AG09309 (cell line): Measurements from ENCODE around the gene KIF5B.
"Not testable (repeated sequence)": the region's sequence is repeated elsewhere in the genome, so short reads cannot be mapped to it uniquely, and the experiment has no call there.

ENCODE experiments used
- DNase-seq: peaks from one replicate; pipeline ENCODE4 v3.0.0-alpha.2; 2010; ENCODE audit warnings: low read depth
- H3K4me3 ChIP-seq: 2 replicates; pipeline ENCODE4 v1.5.1; 2011; ENCODE audit warnings: mild to moderate bottlenecking, low read depth, low read length, moderate library complexity; ENCODE audit not compliant: control insufficient read depth
- CTCF ChIP-seq: IDR thresholded peaks from 2 replicates; pipeline ENCODE4 v1.5.1; 2011; ENCODE audit warnings: mild to moderate bottlenecking, low read depth, low read length, inconsistent platforms; ENCODE audit not compliant: insufficient read depth, control insufficient read depth; ENCODE audit errors: missing control alignments

Gene KIF5B

GRCh38 chr10:31982111-31982510 is 74.1 kb downstream of the KIF5B start:
- no peak for TF ChIP-seq CTCF
- no peak overlapping the region for H3K4me3 ChIP-seq
- no peak for DNase-seq

- no peak for DNase-seq
- no peak overlapping the region for H3K4me3 ChIP-seq
- no peak for TF ChIP-seq CTCF
Measured at GRCh38 chr10:31980471-31980870, 75.8 kb downstream of the KIF5B start.

GRCh38 chr10:31979071-31979470 is 77.2 kb downstream of the KIF5B start:
- DNase-seq, H3K4me3 ChIP-seq: not testable (repeated sequence)

- TF ChIP-seq CTCF, result no peak
- DNase-seq, result no peak
- H3K4me3 ChIP-seq, result no peak overlapping the region
Measured at GRCh38 chr10:31978156-31978483, 78.1 kb downstream of the KIF5B start.

- peak; percentile 35 for DNase-seq
- no peak for TF ChIP-seq CTCF
Measured at GRCh38 chr10:31977440-31978155, 78.6 kb downstream of the KIF5B start.

GRCh38 chr10:31975157-31975765 is 81.0 kb downstream of the KIF5B start:
- DNase-seq, result no peak
- no peak overlapping the region for H3K4me3 ChIP-seq
- TF ChIP-seq CTCF, result no peak

More at GRCh38 chr10:31977440-31978155, 78.6 kb downstream of the KIF5B start:
- no peak overlapping the region for H3K4me3 ChIP-seq

GRCh38 chr10:31974434-31975124 is 81.6 kb downstream of the KIF5B start:
- no peak for DNase-seq
- no peak for TF ChIP-seq CTCF
- H3K4me3 ChIP-seq, result no peak overlapping the region
